Gastrocnemius medialis (tissue), 4 donors: Measurements from ENCODE around the gene MORN5. TPM values are rescaled to one million over a fixed set of nuclear protein-coding genes. Genes with fewer than 3 reads are reported as not detected.
A peak's percentile ranks its signal among the peaks of the same experiment; 100 is the strongest.

ENCODE experiments used
- ATAC-seq, 2 donors: fragments of 150-250 bp; one replicate each; pipeline ENCODE4 v1.9.1; 2016
- DNase-seq, 2 donors: peaks; one replicate each; pipeline ENCODE4 v3.0.0-alpha.2; 2019
- H3K27ac ChIP-seq, 4 donors: fragments of 200-600 bp; sonication (generic); 1 replicate in 1 of 4; 2 replicates in 3 of 4; pipeline ENCODE4 v1.5.1; 2016 to 2018; ENCODE audit warnings: mild to moderate bottlenecking in 2 of 4, moderate library complexity in 1 of 4
- H3K27me3 ChIP-seq, 3 donors: fragments of 200-600 bp; sonication (generic) in 2 of 3; 1 replicate in 1 of 3; 2 replicates in 2 of 3; pipeline versions ENCODE4 v1.5.1 to v1.6.0; 2016 to 2019; ENCODE audit warnings: mild to moderate bottlenecking in 1 of 3, moderate library complexity in 1 of 3
- H3K36me3 ChIP-seq, 2 donors: fragments of 200-600 bp; sonication (generic) in 1 of 2; one replicate each; pipeline ENCODE4 v1.5.1; 2017 to 2018
- H3K4me1 ChIP-seq, 2 donors: fragments of 200-600 bp; sonication (generic) in 1 of 2; one replicate each; pipeline ENCODE4 v1.5.1; 2016 to 2017; ENCODE audit warnings: mild to moderate bottlenecking in 2 of 2
- H3K4me3 ChIP-seq, 4 donors: fragments of 200-600 bp; sonication (generic) in 3 of 4; 1 replicate in 1 of 4; 2 replicates in 3 of 4; pipeline ENCODE4 v1.5.1; 2016 to 2019; ENCODE audit warnings: mild to moderate bottlenecking in 2 of 4
- H3K9me3 ChIP-seq, 3 donors: fragments of 200-600 bp; sonication (generic) in 2 of 3; 1 replicate in 1 of 3; 2 replicates in 2 of 3; pipeline ENCODE4 v1.5.1; 2016 to 2019
- CTCF ChIP-seq, 5 experiments: fragments of 450-650 bp in 3 of 5; fragments of 200-600 bp in 2 of 5; sonication (generic) in 2 of 5; IDR thresholded peaks in 4 of 5; conservative IDR thresholded peaks in 1 of 5; 1 replicate in 4 of 5; 2 replicates in 1 of 5; pipeline ENCODE4 v1.5.1; 2016 to 2019; ENCODE audit warnings: antibody characterized with exemption in 5 of 5, mild to moderate bottlenecking in 3 of 5, moderate library complexity in 3 of 5
- POLR2A ChIP-seq, 2 donors: fragments of 450-650 bp; IDR thresholded peaks; one replicate each; pipeline ENCODE4 v1.6.1; 2017; ENCODE audit warnings: antibody characterized with exemption in 2 of 2, mild to moderate bottlenecking in 2 of 2, moderate library complexity in 2 of 2
- in situ Hi-C, 4 donors: fragments of 200-750 bp; cut with MboI; loops; one replicate each; pipeline versions ENCODE4 v1.15.0 to v1.8.0; 2017; ENCODE audit warnings: low sequenced_read_pairs in 4 of 4
- intact Hi-C: fragments of 100-400 bp; cut with DNase I; formaldehyde crosslinking; loops from one replicate; pipeline ENCODE4 v1.15.1; 2023; ENCODE audit warnings: low total_unique reads
- total RNA-seq, 4 donors: library from RNA; depleted of rRNA; stranded (reverse); fragments of >200 nt; gene quantifications; one replicate each; pipeline versions ENCODE4 v1.1.0 to v1.2.3, GENCODE V29; 2016

Gene MORN5
- total RNA-seq, 4 donors from 2014 or later, result not detected

- intact Hi-C loops (no loop called here), in situ Hi-C loops (no loop called here)
- ATAC-seq, result no peak
- Histone ChIP-seq H3K27ac (no peak overlapping the region), H3K36me3 (no peaks in the 10 kb centered on the region), H3K27me3 (peaks cover 56 to 69% (median 60%) of the 10 kb centered on the region in 3 donors), H3K9me3 (no peaks in the 10 kb centered on the region), H3K4me1 (peaks cover 0 to 19% of the 10 kb centered on the region in 2 donors), H3K4me3 (peak overlapping the region; percentile 22 to 57 (median 44))
- TF ChIP-seq POLR2A (IDR thresholded peaks at IDR 0.05), result no peak
- TF ChIP-seq CTCF (IDR thresholded peaks at IDR 0.05 in 4 of 5, conservative IDR thresholded peaks at IDR 0.05 in 1 of 5), result no peak
- DNase-seq, result no peak
Observed at GRCh38 chr9:122227575-122227900, 67.8 kb downstream of the MORN5 start.

GRCh38 chr9:122228191-122228567 is 68.5 kb downstream of the MORN5 start:
- DNase-seq (no peak), ATAC-seq (peak in 1 of 2 donors; percentile 23)
- no peak overlapping the region for H3K27ac ChIP-seq
- peaks cover 55 to 66% (median 56%) of the 10 kb centered on the region in 3 donors for H3K27me3 ChIP-seq
- in situ Hi-C loops (no loop called here), intact Hi-C loops (no loop called here)
- TF ChIP-seq POLR2A (IDR thresholded peaks at IDR 0.05), result no peak
- no peak for TF ChIP-seq CTCF (IDR thresholded peaks at IDR 0.05 in 4 of 5, conservative IDR thresholded peaks at IDR 0.05 in 1 of 5)
- H3K9me3 ChIP-seq, result no peaks in the 10 kb centered on the region
- H3K4me1 ChIP-seq, result peaks cover 0 to 19% of the 10 kb centered on the region in 2 donors
- no peaks in the 10 kb centered on the region for H3K36me3 ChIP-seq
- H3K4me3 ChIP-seq, result peak overlapping the region; percentile 40 to 57 (median 50)

GRCh38 chr9:122228568-122229484 is 69.1 kb downstream of the MORN5 start, which contains the start of gene LHX6:
LHX6 (minus strand) TSS chr9:122228957; CDS start chr9:122228740, 217 bp downstream.
- H3K36me3 ChIP-seq, result no peaks in the 10 kb centered on the region
- no peaks in the 10 kb centered on the region for H3K9me3 ChIP-seq
- in situ Hi-C loops, result no loop called here
- peaks cover 55 to 66% (median 56%) of the 10 kb centered on the region in 3 donors for H3K27me3 ChIP-seq
- peaks cover 0 to 19% of the 10 kb centered on the region in 2 donors for H3K4me1 ChIP-seq
- DNase-seq (no peak), ATAC-seq (peak in 1 of 2 donors; percentile 18)
- peak within 1 kb of the TSS; percentile 40 to 57 (median 50) for H3K4me3 ChIP-seq
- H3K27ac ChIP-seq, result no peak within 1 kb of the TSS
- intact Hi-C loops, result no loop called here
- TF ChIP-seq POLR2A (IDR thresholded peaks at IDR 0.05) (no peak), CTCF (IDR thresholded peaks at IDR 0.05 in 4 of 5, conservative IDR thresholded peaks at IDR 0.05 in 1 of 5) (no peak)

- Histone ChIP-seq H3K36me3 (no peaks in the 10 kb centered on the region), H3K9me3 (no peaks in the 10 kb centered on the region), H3K27ac (no peak overlapping the region), H3K4me1 (peaks cover 0 to 19% of the 10 kb centered on the region in 2 donors), H3K27me3 (peaks cover 55 to 63% (median 56%) of the 10 kb centered on the region in 3 donors), H3K4me3 (no peak overlapping the region)
- in situ Hi-C loops, result no loop called here
- DNase-seq (no peak), ATAC-seq (no peak)
- intact Hi-C loops, result no loop called here
- TF ChIP-seq POLR2A (IDR thresholded peaks at IDR 0.05) (no peak), CTCF (IDR thresholded peaks at IDR 0.05 in 4 of 5, conservative IDR thresholded peaks at IDR 0.05 in 1 of 5) (no peak)
Observed at GRCh38 chr9:122229485-122229837, 69.8 kb downstream of the MORN5 start.
